GM12878 (cell line): Measurements from ENCODE around the gene CROCC. TPM values are rescaled to one million over a fixed set of nuclear protein-coding genes. Genes with fewer than 3 reads are reported as not detected.
"Not testable (repeated sequence)": the region's sequence is repeated elsewhere in the genome, so short reads cannot be mapped to it uniquely, and the experiment has no call there.

Source experiments
- ATAC-seq: fragments of 200-7000 bp; cut with Tn5 transposase; 3 replicates; pipeline ENCODE4 v1.9.1; 2020; ENCODE audit warnings: mild to moderate bottlenecking, moderate library complexity
- BruUV-seq: library from RNA; stranded (reverse); fragments of 400-500 nt; replicated peaks from 2 replicates; lab custom pipeline; 2021; lab: Mats Ljungman, UMichigan
- CTCF ChIA-PET: fragments of 300-600 bp; sonication (Branson Sonifier 250); formaldehyde crosslinking; extraction: SDS; loops from one replicate; lab custom pipeline; 2021; ENCODE audit warnings: inconsistent platforms; lab: Yijun Ruan, JAX
- POLR2A ChIA-PET: fragments of 350-600 bp; formaldehyde crosslinking; extraction: SDS; loops from one replicate; lab custom pipeline; 2021; ENCODE audit warnings: inconsistent platforms; lab: Charles Lee
- RAD21 ChIA-PET: fragments of 300-600 bp; sonication (Branson Sonifier 250); formaldehyde crosslinking; loops from one replicate; lab custom pipeline; 2023; ENCODE audit warnings: antibody characterized with exemption; ENCODE audit not compliant: unreplicated experiment; lab: Charles Lee
- SMC1A ChIA-PET: fragments of 300-600 bp; sonication (Branson Sonifier 250); formaldehyde crosslinking; loops from one replicate; lab custom pipeline; 2023; ENCODE audit not compliant: unreplicated experiment, uncharacterized antibody; lab: Charles Lee
- DNase-seq: peaks from one replicate; pipeline ENCODE4 v3.0.0-alpha.2; 2011; ENCODE audit warnings: low read depth, low spot score
- FAIRE-seq: peaks from 3 replicates; lab custom pipeline; 2011; peaks lifted over from hg19 to GRCh38; lab: Jason Lieb, UNC
- H2AFZ ChIP-seq: 2 replicates; pipeline ENCODE4 v1.6.0; 2011; ENCODE audit warnings: low read depth, low read length, control low read depth; ENCODE audit not compliant: control insufficient read depth
- H3K27ac ChIP-seq: 2 replicates; pipeline ENCODE4 v1.5.1; 2011; ENCODE audit warnings: control low read depth; ENCODE audit not compliant: control insufficient read depth, insufficient read depth
- H3K27me3 ChIP-seq, 2 experiments: replicated peaks in 1 of 2; 2 replicates each; pipeline versions ENCODE4 v1.6.0 to v1.6.1; 2011; ENCODE audit warnings: low read length in 1 of 2; ENCODE audit not compliant: control insufficient read depth in 2 of 2, insufficient read depth in 2 of 2
- H3K36me3 ChIP-seq, 2 experiments: 2 replicates each; pipeline ENCODE4 v1.5.1; 2011; ENCODE audit warnings: low read length in 1 of 2; ENCODE audit not compliant: control insufficient read depth in 2 of 2, insufficient read depth in 2 of 2
- H3K4me1 ChIP-seq: 2 replicates; pipeline ENCODE4 v1.6.1; 2011; ENCODE audit warnings: mild to moderate bottlenecking, low read length, moderate library complexity, mixed read lengths; ENCODE audit not compliant: control insufficient read depth, insufficient read depth
- H3K4me2 ChIP-seq: 2 replicates; pipeline ENCODE4 v1.6.0; 2011; ENCODE audit warnings: control low read depth; ENCODE audit not compliant: control insufficient read depth, insufficient read depth
- H3K4me3 ChIP-seq: fragments of 200-600 bp; sonication (generic); 2 replicates; pipeline ENCODE4 v1.5.1; 2016
- H3K79me2 ChIP-seq: 2 replicates; pipeline ENCODE4 v1.6.0; 2011; ENCODE audit warnings: low read length; ENCODE audit not compliant: control insufficient read depth, insufficient read depth
- H3K9ac ChIP-seq: 2 replicates; pipeline ENCODE4 v1.8.0; 2011; ENCODE audit warnings: low read length, control low read depth, mixed read lengths; ENCODE audit not compliant: control insufficient read depth, insufficient read depth
- H3K9me3 ChIP-seq: replicated peaks from 3 replicates; pipeline ENCODE4 v1.5.1; 2011; ENCODE audit warnings: mild to moderate bottlenecking, low read length; ENCODE audit not compliant: control insufficient read depth, insufficient read depth
- H4K20me1 ChIP-seq: 2 replicates; pipeline ENCODE4 v1.6.0; 2011; ENCODE audit not compliant: control insufficient read depth, insufficient read depth
- WGBS: methylation state at CpG from one replicate; pipeline ENCODE4 v1.1.6; 2016; ENCODE audit warnings: low lambda C conversion rate; ENCODE audit not compliant: insufficient replicate concordance, insufficient coverage; ENCODE audit errors: missing lambda C conversion rate; 5-methylcytosine and 5-hydroxymethylcytosine counted together
- in situ Hi-C: fragments of 300-500 bp; cut with MboI; formaldehyde crosslinking; loops from 9 replicates; pipeline ENCODE4 v1.14.3; 2018; ENCODE audit warnings: mixed read lengths
- intact Hi-C: fragments of 100-400 bp; cut with micrococcal nuclease; formaldehyde crosslinking; loops from one replicate; pipeline ENCODE4 v1.14.2; 2022; ENCODE audit not compliant: unreplicated experiment
- polyA plus RNA-seq, 11 experiments: library from polyadenylated mRNA; depleted of rRNA in 4 of 11; unstranded in 6 of 11; stranded (reverse) in 5 of 11; fragments of >200 nt; fragmentation: Nextera tagmentation in 4 of 11; fragmentation: Illumina TruSeq in 1 of 11; extraction: Ambion mirVana in 4 of 11; extraction: Trizol in 1 of 11; gene quantifications; 1 replicate in 1 of 11; 2 replicates in 10 of 11; pipeline versions ENCODE4 v1.2.1 to v1.2.3, GENCODE V29; 2011 to 2016; ENCODE audit warnings: inconsistent platforms in 2 of 11, missing spikeins in 2 of 11, low read depth in 1 of 11
- total RNA-seq, 4 experiments: library from RNA; depleted of rRNA in 3 of 4; stranded (reverse); fragments of >200 nt in 3 of 4; fragmentation: Illumina TruSeq in 1 of 4; extraction: Trizol in 1 of 4; gene quantifications; 2 replicates each; pipeline versions ENCODE4 v1.2.1 to v1.2.3, GENCODE V29; 2013 to 2021

The CROCC gene
- total and polyA plus RNA-seq, 10 of the 15 experiments (the other 5 are each of a cell fraction or from before 2014, with no cell fraction given): 0.04 to 5.5 (median 2.3) TPM

- in situ Hi-C loops, H3K36me3 ChIP-seq, H3K27ac ChIP-seq, H3K27me3 ChIP-seq, ATAC-seq, RAD21 ChIA-PET, BruUV-seq, H3K9me3 ChIP-seq, H3K4me3 ChIP-seq, H3K4me1 ChIP-seq, H3K9ac ChIP-seq, H2AFZ ChIP-seq, H3K4me2 ChIP-seq, CTCF ChIA-PET, DNase-seq, intact Hi-C loops, POLR2A ChIA-PET, H4K20me1 ChIP-seq, H3K79me2 ChIP-seq, FAIRE-seq: not testable (repeated sequence)
- SMC1A ChIA-PET: interaction anchor here (1.1 kb wide), 1 partner anchor 189 kb away, joined by 4 read pairs; no protein-coding TSS in a partner anchor
Measured at GRCh38 chr1:16898298-16898697, 23.4 kb upstream of the CROCC start.

- H3K79me2 ChIP-seq, H3K27me3 ChIP-seq, CTCF ChIA-PET, RAD21 ChIA-PET, H3K4me1 ChIP-seq, ATAC-seq, intact Hi-C loops, H4K20me1 ChIP-seq, H2AFZ ChIP-seq, FAIRE-seq, in situ Hi-C loops, H3K4me3 ChIP-seq, BruUV-seq, H3K9ac ChIP-seq, H3K9me3 ChIP-seq, H3K4me2 ChIP-seq, H3K27ac ChIP-seq, POLR2A ChIA-PET, H3K36me3 ChIP-seq, DNase-seq: not testable (repeated sequence)
- SMC1A ChIA-PET: interaction anchor here (1.1 kb wide), 1 partner anchor 190 kb away, joined by 4 read pairs; no protein-coding TSS in a partner anchor
- WGBS: 60% methylated on average over 2 of the region's 2 CpGs
Measured at GRCh38 chr1:16899020-16899419, 22.7 kb upstream of the CROCC start.
